ENCODE results near the gene LCAT.
"Not testable (repeated sequence)": the region's sequence is repeated elsewhere in the genome, so short reads cannot be mapped to it uniquely, and the experiment has no call there.

LCAT gene, protein sequence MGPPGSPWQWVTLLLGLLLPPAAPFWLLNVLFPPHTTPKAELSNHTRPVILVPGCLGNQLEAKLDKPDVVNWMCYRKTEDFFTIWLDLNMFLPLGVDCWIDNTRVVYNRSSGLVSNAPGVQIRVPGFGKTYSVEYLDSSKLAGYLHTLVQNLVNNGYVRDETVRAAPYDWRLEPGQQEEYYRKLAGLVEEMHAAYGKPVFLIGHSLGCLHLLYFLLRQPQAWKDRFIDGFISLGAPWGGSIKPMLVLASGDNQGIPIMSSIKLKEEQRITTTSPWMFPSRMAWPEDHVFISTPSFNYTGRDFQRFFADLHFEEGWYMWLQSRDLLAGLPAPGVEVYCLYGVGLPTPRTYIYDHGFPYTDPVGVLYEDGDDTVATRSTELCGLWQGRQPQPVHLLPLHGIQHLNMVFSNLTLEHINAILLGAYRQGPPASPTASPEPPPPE

DNA sequence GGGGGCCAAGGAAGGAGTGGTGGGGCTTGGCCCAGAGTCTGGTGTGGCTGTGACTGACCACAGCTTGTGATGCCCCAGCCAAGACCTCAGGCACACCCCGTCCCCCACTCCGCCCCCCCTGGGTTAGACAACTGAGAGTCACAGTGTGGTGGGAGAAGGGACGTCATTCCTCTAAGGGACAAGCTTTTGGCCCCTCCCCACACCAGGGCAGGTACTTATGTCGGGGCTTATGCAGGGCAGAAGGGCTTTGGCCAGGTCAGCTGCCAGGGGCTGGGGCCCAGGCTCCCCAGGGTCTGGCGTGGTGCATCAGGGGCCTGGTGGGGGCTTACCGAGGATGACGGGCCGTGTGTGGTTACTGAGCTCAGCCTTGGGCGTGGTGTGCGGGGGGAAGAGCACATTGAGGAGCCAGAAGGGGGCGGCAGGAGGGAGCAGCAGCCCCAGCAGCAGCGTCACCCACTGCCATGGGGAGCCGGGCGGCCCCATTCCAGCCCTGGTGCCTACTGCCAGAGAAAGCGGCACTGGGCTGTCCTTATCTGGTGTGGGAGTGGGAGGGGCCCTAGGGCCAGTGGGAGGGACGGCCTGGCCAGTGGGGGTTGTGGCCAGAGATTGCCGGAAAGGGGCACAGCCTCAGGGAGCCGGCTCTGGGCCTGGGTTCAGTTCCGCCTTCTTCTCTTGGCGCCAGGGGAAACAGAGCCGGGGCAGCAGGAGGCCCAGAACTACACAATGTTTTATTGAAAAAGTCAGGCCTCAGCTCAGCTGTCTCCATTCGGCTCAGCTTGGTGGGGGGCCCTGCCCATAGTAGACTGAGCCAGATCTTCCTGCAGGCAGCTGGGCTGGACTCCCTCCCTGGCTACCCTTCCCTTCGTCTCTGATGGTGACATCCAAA, at the start of gene LCAT:
TSS of gene LCAT (minus strand) at position 502 of the 886 bp plus-strand sequence. CDS start at position 483, 19 bp downstream.
- no peak for DNase-seq

DNA sequence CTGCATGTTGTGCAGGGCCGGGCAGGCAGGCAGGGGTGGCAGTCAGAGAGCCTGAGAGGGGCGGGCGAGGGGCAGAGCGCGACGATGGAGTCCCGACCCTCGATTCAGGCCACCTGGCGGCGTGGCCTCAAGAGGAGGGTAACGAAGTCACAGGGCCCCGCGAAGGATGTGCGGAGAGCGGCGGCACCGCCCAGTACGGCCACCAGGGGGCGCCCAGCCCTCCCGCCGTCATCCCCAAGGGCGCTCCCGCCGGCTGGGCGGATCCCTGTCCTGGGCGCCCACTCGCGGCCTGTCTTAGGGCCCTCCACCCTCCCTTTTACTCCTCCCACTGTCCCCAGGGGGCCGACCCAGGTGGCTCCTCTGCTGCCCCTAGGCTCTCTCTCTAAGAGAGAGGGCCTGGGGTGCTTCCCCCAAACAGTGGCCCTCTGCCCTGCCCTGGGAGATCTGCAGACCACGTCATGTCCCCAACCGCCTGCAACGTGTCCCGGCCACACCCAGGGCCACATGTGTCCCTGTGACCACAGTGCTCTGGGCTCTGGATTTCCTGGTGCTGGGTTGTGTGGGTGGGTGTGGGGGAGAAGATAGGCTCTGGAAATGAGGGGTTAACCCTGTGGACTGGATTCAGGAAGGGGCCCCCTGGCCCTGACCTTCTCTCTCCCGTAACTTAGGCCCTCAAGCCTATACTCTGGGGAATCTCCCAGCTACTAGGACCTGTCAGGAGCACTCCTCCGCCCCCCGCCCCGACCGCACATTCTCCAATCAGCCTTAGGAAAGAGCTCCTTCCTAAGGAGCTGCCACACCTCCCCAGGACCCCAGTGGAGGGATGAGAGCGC, 49.5 kb upstream of the LCAT start:
- DNase-seq: peak; percentile 77 to 80

DNA sequence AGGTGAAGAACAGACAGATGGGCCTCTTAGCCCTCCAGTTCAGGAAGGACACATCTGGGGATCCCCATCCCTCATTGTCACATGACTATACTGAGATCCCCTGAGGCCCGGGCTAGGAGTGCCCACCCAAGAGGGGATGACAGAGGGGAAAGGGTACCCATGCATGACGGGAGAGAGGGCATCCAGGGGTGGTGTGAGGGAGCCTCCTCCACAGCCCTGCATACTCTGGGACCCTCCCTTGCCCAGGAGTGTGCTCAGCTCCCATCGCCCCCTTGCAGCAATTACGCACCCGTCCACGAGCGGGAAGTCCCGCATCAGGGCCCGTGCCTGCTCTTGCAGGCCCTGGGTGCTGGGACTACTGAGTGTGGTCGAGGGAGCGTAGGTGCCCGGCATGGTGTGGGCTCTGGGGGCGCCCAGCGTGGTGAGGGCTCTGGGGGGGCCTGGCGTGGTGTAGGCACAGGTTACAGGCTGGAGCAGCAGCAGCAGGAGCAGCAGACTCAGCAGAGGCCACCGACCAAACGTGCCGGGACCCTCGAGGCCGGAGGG, 48.8 kb upstream of the LCAT start:
- no peak for DNase-seq

DNA sequence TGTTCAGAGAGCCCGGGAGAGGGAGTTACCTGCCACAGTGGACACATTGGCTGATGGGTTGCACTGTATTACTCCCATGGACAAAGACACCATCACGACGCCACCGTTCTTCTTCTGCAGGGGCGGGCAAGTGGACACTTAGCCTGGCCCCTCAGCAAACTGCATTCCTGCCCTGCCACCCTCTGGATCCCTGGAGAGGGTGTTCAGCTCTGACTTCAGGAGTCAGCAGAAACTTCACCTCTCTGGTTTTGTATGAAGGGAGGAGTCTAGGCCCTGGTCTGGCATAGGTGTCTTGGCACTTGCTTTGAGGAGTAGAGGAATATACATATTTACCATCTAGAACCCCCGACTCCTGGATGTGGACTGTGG, 46.1 kb upstream of the LCAT start:
- DNase-seq: no peak

DNA sequence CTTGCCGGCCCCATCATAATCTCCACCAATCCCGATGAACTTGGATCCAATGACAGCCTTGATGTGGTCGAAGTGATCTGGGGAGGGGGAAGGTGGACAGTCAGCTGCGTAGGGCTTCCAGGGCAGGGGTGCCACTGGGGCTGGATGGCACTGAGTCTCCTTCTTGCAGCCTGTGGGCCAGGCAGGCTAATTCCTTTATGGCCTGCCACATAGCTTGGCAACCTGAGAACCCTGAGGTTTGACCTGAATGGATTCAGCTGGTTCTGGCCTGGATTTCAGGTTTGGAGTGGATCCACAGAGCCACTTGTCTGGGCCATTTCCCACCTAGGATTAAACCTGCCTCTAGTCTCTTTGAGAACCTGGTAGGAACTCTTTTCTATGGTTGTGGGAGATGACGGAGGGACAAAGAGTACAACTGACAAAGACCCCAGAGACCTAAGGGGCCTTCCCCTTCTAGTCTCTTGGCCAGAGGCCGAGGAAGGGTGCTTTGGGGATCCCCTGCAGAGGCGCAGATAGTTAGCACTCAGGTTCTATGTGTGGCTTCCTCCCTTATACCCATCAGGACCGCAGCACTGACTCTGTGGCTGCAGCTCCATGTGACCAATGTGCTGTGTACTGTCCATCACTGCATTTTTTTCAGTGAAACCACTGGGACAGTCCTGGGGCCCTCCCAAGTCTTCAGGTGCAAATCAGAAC, 45.5 kb upstream of the LCAT start:
- no peak for DNase-seq

DNA sequence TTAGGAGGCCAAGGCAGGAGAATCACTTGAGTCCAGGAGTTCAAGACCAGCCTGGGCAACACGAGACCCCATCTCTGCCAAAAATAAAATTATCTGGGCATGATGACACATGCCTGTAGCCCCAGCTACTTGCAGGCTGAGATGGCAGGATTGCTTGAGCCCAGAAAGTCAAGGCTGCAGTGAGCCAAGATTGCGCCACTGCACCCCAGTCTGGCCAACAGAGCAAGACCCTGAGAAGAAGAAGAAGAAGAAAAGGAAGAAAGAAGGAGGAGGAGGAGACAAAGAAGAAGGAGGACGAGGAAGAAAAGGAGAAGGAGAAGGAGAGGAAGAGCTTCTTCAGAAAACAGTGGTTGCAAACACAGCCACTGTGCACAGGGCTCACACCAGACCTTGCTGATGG, 44.8 kb upstream of the LCAT start:
- no peak for DNase-seq

DNA sequence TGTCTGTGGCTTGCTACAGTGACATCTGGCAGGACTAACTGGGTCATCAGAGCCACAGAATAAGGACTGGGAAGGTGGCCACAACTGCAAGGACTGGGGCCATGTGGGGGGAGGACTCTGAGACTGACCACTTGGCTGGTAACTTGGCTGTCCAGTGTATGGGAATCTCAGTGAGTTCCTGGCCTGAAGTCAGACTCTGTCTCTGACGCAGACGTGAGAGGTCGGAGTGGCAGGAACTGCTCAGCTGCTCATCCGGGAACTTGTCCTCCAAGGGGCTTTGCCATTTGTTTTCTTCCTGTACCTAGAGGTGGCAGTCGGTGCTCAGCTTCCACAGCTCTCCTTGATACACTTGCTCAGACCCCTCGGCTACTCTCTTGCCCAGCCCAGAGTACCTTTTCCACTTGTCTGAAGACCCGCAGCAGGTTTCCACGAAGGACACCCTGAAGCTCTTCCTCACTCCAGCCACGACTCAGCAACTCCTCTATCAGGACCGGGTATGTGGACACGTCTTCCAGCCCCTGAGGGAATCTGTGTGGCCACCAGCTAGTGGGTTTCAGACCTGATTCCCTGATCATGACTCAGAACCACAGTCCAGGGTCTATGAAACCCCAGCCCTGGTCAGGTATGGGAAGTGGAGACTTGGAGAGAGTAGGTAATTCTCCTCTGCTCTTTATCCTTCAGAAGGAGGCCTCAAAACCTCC, 43.7 kb upstream of the LCAT start:
- DNase-seq: no peak

DNA sequence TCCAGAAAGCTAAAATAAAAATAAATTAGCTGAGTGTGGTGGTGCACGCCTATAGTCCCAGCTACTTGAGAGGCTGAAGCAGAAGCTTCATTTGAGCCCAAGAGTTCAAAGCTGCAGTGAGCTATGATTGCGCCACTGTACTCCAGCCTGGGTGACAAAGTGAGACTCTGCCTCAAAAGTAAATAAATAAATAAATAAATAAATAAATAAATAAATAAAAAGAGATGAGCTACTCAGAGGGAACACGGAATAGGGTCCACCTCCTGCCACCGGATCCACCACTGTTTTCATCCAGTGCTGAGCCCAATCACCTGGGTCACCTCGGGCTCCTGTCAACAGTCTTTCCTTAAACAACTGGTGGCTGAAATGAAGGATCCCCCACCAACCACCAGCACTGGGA, 43.0 kb upstream of the LCAT start:
- DNase-seq: no peak

DNA sequence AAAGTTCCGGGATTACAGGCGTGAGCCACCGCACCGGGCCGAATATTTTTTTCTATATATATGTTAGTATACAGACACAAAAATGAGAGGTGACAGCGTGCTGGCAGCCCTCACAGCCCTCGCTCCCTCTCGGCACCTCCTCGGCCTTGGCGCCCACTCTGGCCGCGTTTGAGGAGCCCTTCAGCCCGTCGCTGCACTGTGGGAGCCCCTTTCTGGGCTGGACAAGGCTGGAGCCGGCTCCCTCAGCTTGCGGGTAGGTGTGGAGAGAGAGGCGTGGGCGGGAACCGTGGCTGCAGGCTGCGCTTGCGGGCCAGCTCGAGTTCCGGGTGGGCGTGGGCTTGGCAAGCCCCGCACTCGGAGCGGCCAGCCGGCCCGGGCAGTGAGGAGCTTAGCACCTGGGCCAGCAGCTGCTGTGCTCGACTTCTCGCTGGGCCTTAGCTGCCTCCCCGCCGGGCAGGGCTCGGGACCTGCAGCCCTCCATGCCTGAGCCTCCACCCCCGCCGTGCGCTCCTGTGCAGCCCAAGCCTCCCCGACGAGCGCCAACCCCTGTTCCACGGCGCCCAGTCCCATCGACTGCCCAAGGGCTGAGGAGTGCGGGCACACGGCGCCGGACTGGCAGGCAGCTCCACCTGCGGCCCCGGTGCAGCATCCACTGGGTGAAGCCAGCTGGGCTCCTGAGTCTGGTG, 38.2 kb upstream of the LCAT start:
- DNase-seq: no peak

DNA sequence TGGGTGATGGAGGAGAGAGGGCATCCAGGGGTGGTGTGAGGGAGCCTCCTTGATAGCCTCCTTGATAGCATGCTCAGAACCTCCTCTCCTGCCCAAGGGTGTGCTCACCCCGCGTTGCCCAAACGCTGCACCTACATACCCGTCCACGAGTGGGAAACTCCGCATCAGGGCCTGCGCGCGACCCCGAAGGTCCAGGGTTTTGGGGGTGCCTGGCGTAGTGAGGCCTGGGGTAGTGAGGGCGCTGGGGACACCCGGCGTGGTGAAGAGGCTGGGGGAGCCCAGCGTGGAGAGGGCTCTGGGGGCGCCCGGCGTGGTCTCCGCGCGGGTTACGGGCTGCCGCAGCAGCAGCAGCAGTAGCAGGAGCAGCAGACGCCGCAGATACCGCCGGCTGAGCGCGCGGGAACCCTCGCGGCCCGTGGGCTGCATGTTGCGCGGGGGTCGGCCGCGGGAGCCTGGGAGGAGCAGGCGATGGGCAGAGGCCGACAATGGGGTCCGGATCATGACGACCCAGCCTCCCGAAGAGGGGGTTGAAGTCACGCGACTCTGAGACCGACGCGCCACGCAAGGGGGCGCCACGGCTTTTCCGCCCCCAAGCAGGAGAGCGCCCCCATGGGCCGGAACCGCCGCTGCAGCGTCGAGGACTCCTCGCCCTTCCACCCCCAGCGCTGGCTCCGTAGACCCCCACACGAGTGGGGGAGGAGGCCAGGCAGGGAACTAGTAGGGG, 36.2 kb upstream of the LCAT start, which contains the start of gene DPEP3:
TSS of gene DPEP3 (minus strand) at position 545 of the 724 bp plus-strand sequence. CDS start at position 426, 119 bp downstream.
- DNase-seq: no peak

DNA sequence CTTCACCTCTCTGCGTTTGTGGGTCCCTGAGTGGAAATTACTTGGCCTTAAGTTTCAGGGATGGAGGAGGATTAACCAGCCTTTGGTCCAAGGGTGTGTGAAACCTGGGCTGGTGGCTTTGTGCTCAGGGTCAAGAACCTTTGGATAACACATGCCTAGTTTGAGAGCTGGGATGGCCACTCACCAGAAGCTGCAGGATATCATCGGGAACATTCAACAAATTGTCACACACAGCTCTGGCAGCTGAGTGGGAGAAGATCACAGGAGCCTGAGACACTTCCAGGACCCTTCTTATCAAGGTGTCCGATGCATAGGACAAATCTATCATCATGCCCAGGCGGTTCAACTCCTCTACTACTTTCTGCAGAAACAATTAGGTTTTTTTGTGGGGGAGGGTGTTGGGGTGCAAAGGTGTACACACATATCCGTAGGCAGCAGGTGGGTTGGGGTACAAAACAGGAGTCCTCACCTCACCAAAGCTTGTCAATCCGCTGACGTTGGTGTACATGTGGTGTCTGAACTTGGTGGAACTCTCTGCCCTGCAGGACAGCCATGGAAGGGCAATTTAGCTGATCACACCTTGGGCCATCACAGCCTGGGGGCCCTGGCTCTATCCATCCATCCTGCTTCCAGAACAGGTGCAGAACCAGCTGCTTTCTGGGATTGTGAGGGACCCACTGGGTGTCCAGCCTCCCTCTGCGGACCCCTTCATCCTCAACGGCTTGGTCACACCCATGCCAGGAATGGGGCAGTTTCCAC, 33.7 kb upstream of the LCAT start:
- DNase-seq: no peak

DNA sequence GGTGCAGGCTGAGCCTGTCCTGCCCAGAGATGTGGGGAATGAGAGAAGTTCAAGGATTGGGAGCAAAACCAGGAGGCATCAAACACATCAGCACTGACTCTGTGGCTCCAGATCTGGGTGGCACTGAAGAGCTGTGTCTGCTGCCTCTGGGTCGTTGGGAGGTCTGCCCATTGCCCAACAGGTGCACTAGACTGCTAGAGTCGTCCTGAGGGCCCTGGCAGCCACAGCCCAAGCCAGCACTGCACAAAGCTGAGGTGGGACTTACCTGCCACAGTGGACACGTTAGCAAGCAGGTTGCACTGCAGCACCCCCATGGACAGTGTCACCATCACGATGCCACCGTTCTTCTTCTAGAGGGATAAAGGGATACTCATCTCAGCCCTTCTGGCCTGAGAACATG, 33.1 kb upstream of the LCAT start:
- DNase-seq: no peak

DNA sequence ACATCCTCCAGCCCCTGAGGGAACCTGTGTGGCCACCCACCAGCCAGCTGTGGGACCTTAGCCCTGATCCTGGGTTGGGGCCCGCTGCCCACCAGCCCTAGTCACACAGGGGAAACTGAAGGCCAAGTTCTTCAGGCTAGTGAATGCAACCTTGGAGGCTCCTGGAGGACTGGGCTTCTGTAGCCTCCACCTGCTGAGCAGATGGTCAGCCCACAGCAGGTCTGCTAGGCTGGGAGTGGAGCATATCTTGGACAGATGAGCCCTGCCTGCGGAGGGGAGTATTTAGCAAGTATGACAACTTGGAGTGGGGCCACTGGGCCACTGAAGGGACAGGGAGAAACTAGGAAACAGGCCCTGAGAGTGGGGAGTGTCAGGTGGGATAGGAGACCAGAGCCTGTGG, 32.3 kb upstream of the LCAT start:
- no peak for DNase-seq

DNA sequence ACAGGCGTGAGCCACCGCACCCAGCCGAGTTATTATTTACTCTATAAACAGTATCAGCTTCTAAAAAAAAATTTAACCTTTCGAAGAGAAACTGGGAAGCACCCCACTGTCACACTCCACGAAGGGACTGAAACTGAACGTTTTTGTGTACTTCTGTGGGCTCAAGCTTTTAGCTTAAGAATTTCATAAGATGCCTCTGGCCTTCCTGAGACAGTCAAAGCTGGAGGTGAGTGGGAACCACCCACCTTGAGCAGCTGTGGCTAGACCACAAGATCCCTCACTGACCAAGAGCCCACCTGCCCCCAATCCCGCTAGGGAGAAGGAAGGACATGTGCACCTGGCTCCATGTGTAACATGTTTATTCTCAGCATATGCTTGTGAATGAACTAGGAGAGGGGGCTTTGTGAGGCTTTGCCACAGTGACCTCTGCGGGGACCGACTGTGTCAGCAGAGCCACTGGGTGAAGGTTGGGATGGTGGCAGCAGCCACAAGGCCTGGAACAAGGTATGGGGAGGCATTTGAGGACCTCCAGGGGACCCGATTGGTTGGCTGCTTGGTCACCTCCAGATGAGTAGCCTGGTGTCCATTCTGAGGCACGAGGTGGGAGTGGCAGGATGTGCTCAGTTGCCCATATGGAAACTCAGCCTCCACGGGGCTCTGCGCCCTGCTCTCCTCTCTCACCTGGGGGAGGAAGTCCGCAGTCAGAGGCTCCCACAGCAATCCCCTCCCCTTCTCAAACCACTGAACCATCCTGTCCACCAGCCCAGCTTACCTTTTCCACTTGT, 31.6 kb upstream of the LCAT start:
- DNase-seq: no peak

DNA sequence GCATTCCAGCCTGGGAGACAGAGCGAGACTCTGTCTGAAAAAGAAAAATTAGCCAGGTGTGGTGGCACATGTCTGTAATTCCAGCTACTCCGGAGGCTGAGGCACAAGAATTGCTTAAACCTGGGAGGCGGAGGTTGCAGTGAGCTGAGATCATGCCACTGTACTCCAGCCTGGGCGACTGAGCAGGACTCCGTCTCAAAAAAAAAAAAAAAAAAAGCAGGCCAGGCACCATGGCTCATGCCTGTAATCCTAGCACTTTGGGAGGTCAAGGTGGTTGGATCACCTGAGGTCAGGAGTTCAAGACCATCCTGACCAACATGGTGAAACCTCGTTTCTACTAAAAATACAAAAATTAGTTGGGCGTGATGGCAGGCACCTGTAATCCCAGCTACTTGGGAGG, 28.4 kb upstream of the LCAT start:
- not testable (repeated sequence) for DNase-seq

DNA sequence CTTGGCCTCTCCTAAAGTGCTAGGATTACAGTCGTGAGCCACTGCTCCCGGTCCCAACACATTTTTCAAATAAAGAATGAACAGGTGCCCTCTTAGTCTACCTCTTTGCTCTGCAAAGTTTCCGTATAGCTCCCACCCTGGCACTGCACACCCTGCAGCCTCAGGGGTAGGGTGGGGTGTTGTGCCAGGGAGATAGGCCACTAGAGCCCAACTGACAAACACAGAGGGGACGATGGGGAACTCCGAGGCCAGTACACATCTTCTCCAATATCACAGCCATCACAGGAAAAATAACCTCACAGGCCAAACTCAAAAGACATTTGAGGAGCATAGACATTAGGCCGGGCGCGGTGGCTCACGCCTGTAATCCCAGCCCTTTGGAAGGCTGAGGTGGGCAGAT, 27.2 kb upstream of the LCAT start:
- DNase-seq: no peak

DNA sequence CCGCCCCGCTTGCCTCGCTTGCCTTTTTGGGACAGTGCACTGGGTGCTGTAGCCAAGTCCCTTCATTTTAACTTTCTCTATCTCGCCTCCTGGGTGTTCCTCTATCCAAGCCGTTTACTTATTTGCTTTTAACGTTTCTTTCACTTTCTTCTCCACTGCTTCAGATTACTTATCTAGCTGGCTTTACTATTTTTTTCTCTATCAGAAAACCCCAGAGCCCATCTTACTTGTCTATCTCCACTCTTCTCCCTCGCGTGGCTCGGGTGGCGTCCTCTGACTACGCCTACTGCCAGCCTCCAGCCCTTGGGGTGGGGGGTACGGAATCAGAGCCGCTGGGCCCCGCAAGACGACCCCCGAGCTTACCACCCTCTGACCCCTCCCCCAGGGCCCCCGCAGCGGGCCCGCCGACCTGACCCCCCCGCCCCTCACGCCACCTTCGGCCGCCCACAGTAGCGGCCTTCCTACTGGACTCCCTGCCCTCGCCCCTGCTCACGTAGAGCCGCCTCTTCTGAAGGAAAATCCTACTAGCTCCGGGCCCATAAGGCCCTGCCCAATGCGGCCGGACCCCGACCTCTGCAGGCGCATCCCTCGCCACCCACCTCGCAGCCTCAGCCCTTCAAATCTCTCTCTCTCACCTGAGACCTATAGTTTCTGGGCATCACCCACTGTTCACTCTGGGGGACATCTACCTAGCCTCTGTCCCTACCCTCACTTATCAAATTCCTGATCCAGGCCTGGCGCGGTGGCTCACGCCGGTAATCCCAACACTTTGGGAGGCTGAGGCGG, 25.5 kb upstream of the LCAT start:
- DNase-seq: peak in 1 of 2 experiments; percentile 50

Measured in Kasumi-1 (cell line).